NCI-H345 (cell line): ENCODE data around the gene WFDC5.
"Not testable (repeated sequence)": the region's sequence is repeated elsewhere in the genome, so short reads cannot be mapped to it uniquely, and the experiment has no call there.

ENCODE experiments used
- DNase-seq: peaks from one replicate; lab custom pipeline; 2025; lab: John Stamatoyannopoulos, UW

The WFDC5 gene

GRCh38 chr20:45087814-45088213, 27.2 kb downstream of the WFDC5 start:
- DNase-seq: no peak

- DNase-seq: no peak
Observed at GRCh38 chr20:45087097-45087790, 27.7 kb downstream of the WFDC5 start.

GRCh38 chr20:45085867-45086266, 29.1 kb downstream of the WFDC5 start:
- no peak for DNase-seq

- no peak for DNase-seq
Observed at GRCh38 chr20:45085289-45085688, 29.7 kb downstream of the WFDC5 start.

GRCh38 chr20:45083127-45083526, 31.8 kb downstream of the WFDC5 start:
- DNase-seq: no peak

GRCh38 chr20:45082468-45082867, 32.5 kb downstream of the WFDC5 start:
- DNase-seq: no peak

GRCh38 chr20:45080867-45081624, 33.9 kb downstream of the WFDC5 start:
- no peak for DNase-seq

- no peak for DNase-seq
Observed at GRCh38 chr20:45077559-45077958, 37.4 kb downstream of the WFDC5 start.

- DNase-seq: no peak
Observed at GRCh38 chr20:45073221-45073620, 41.8 kb downstream of the WFDC5 start.

GRCh38 chr20:45072066-45072465, 42.9 kb downstream of the WFDC5 start:
- DNase-seq: no peak

GRCh38 chr20:45070932-45071632, 43.9 kb downstream of the WFDC5 start:
- DNase-seq: no peak

- DNase-seq: no peak
Observed at GRCh38 chr20:45069261-45069660, 45.7 kb downstream of the WFDC5 start.

- no peak for DNase-seq
Observed at GRCh38 chr20:45067558-45067957, 47.4 kb downstream of the WFDC5 start.

- no peak for DNase-seq
Observed at GRCh38 chr20:45067087-45067486, 47.9 kb downstream of the WFDC5 start.

- no peak for DNase-seq
Observed at GRCh38 chr20:45066372-45066771, 48.6 kb downstream of the WFDC5 start.

- no peak for DNase-seq
Observed at GRCh38 chr20:45064812-45065211, 50.2 kb downstream of the WFDC5 start.

- DNase-seq: not testable (repeated sequence)
Observed at GRCh38 chr20:45063107-45063506, 51.9 kb downstream of the WFDC5 start.

- DNase-seq: no peak
Observed at GRCh38 chr20:45061244-45061643, 53.7 kb downstream of the WFDC5 start.

- no peak for DNase-seq
Observed at GRCh38 chr20:45060294-45060693, 54.7 kb downstream of the WFDC5 start.
